IMR-90 (cell line): ENCODE data around the gene PCBP3. TPM values are rescaled to one million over a fixed set of nuclear protein-coding genes. Genes with fewer than 3 reads are reported as not detected.
"Not testable (repeated sequence)": the region's sequence is repeated elsewhere in the genome, so short reads cannot be mapped to it uniquely, and the experiment has no call there.

Source experiments
- ATAC-seq: fragments of 200-7000 bp; cut with Tn5 transposase; 2 replicates; pipeline ENCODE4 v1.9.1; 2020; ENCODE audit warnings: low read depth, mild to moderate bottlenecking, moderate library complexity
- BruUV-seq: library from RNA; stranded (reverse); fragments of 400-500 nt; replicated peaks from 2 replicates; lab custom pipeline; 2021; lab: Mats Ljungman, UMichigan
- CTCF ChIA-PET: fragments of 300-600 bp; formaldehyde crosslinking; extraction: SDS; loops from one replicate; lab custom pipeline; 2021; ENCODE audit warnings: antibody characterized with exemption; lab: Yijun Ruan, JAX
- POLR2A ChIA-PET: fragments of 300-600 bp; sonication (Branson Sonifier 250); formaldehyde crosslinking; loops from one replicate; lab custom pipeline; 2022; ENCODE audit warnings: antibody characterized with exemption; ENCODE audit not compliant: unreplicated experiment; lab: Charles Lee
- DNase-seq: peaks from one replicate; pipeline ENCODE4 v3.0.0; 2013
- H2AFZ ChIP-seq: replicated peaks from 2 replicates; pipeline ENCODE3; 2013; ENCODE audit warnings: low read length, mild to moderate bottlenecking; ENCODE audit not compliant: poor library complexity
- H2AK5ac ChIP-seq: 2 replicates; pipeline ENCODE4 v1.6.1; 2013; ENCODE audit warnings: low read depth, low read length, inconsistent platforms
- H2AK9ac ChIP-seq: replicated peaks from 2 replicates; pipeline ENCODE3; 2013; ENCODE audit warnings: mild to moderate bottlenecking, low read depth, low read length, moderate library complexity; ENCODE audit not compliant: poor library complexity
- H2BK120ac ChIP-seq: 2 replicates; pipeline ENCODE4 v1.6.1; 2013; ENCODE audit warnings: low read depth, low read length, inconsistent platforms
- H2BK15ac ChIP-seq: 3 replicates; pipeline ENCODE4 v1.6.1; 2013; ENCODE audit warnings: low read depth, low read length, inconsistent platforms
- H2BK20ac ChIP-seq: 2 replicates; pipeline ENCODE4 v1.6.1; 2013; ENCODE audit warnings: low read depth, mild to moderate bottlenecking, inconsistent platforms, low read length, moderate library complexity
- H2BK5ac ChIP-seq: 2 replicates; pipeline ENCODE4 v1.6.1; 2013; ENCODE audit warnings: mild to moderate bottlenecking, low read depth, low read length, inconsistent platforms; ENCODE audit not compliant: poor library complexity, severe bottlenecking
- H3K14ac ChIP-seq: replicated peaks from 2 replicates; pipeline ENCODE4 v1.6.1; 2013; ENCODE audit warnings: low read depth, low read length, inconsistent platforms
- H3K18ac ChIP-seq: 2 replicates; pipeline ENCODE4 v1.6.1; 2013; ENCODE audit warnings: low read depth, low read length, control low read depth
- H3K23ac ChIP-seq: 2 replicates; pipeline ENCODE4 v1.6.1; 2013; ENCODE audit warnings: low read depth, low read length, inconsistent platforms
- H3K27ac ChIP-seq: 2 replicates; pipeline ENCODE4 v1.5.1; 2013; ENCODE audit warnings: mild to moderate bottlenecking, control low read depth, low read length; ENCODE audit not compliant: insufficient read depth
- H3K27me3 ChIP-seq: 2 replicates; pipeline ENCODE4 v1.6.1; 2013; ENCODE audit warnings: low read length; ENCODE audit not compliant: control insufficient read depth, insufficient read depth
- H3K36me3 ChIP-seq: 2 replicates; pipeline ENCODE4 v1.6.1; 2013; ENCODE audit warnings: low read length, mixed read lengths; ENCODE audit not compliant: control insufficient read depth, insufficient read depth
- H3K4ac ChIP-seq: 2 replicates; pipeline ENCODE4 v1.6.1; 2013; ENCODE audit warnings: low read depth, low read length, inconsistent platforms
- H3K4me1 ChIP-seq: 2 replicates; pipeline ENCODE4 v1.6.1; 2013; ENCODE audit warnings: low read length, mixed read lengths; ENCODE audit not compliant: control insufficient read depth, insufficient read depth
- H3K4me2 ChIP-seq: 2 replicates; pipeline ENCODE4 v1.6.1; 2013; ENCODE audit warnings: low read depth, mild to moderate bottlenecking, control low read depth, low read length, moderate library complexity
- H3K4me3 ChIP-seq: 2 replicates; pipeline ENCODE4 v1.5.1; 2013; ENCODE audit warnings: low read depth, mild to moderate bottlenecking, control low read depth, low read length, moderate library complexity; ENCODE audit not compliant: insufficient read depth
- H3K56ac ChIP-seq: 2 replicates; pipeline ENCODE4 v1.6.1; 2013; ENCODE audit warnings: low read length, inconsistent platforms; ENCODE audit not compliant: insufficient read depth; ENCODE audit errors: extremely low read depth
- H3K79me1 ChIP-seq, 2 experiments: 2 replicates each; pipeline ENCODE4 v1.6.1; 2013; ENCODE audit warnings: low read length in 2 of 2, inconsistent platforms in 1 of 2, low read depth in 1 of 2
- H3K9ac ChIP-seq: 2 replicates; pipeline ENCODE4 v1.6.1; 2013; ENCODE audit warnings: low read depth, low read length, control low read depth
- H3K9me1 ChIP-seq: 2 replicates; pipeline ENCODE4 v1.6.1; 2013; ENCODE audit warnings: low read length, inconsistent platforms; ENCODE audit not compliant: insufficient read depth
- H3K9me3 ChIP-seq: 2 replicates; pipeline ENCODE4 v1.6.1; 2013; ENCODE audit warnings: low read length; ENCODE audit not compliant: control insufficient read depth, insufficient read depth
- H4K20me1 ChIP-seq: 2 replicates; pipeline ENCODE4 v1.6.1; 2013; ENCODE audit warnings: low read length, inconsistent platforms; ENCODE audit not compliant: insufficient read depth
- H4K5ac ChIP-seq: 2 replicates; pipeline ENCODE4 v1.6.1; 2013; ENCODE audit warnings: mild to moderate bottlenecking, low read depth, low read length, control low read depth
- H4K8ac ChIP-seq, 2 experiments: 2 replicates each; pipeline ENCODE4 v1.6.1; 2013; ENCODE audit warnings: low read depth in 2 of 2, low read length in 2 of 2, control low read depth in 1 of 2, inconsistent platforms in 1 of 2
- H4K91ac ChIP-seq: 2 replicates; pipeline ENCODE4 v1.6.1; 2013; ENCODE audit warnings: low read depth, low read length, inconsistent platforms; ENCODE audit not compliant: insufficient read depth
- whole genome bisulfite sequencing, 2 experiments: methylation state at CpG; one replicate each; pipeline versions ENCODE4 v1.1.5 to v1.1.7; 2013; ENCODE audit warnings: missing lambda C conversion rate in 2 of 2; ENCODE audit not compliant: insufficient read length in 1 of 2; ENCODE audit errors: extremely low coverage in 2 of 2; 5-methylcytosine and 5-hydroxymethylcytosine counted together
- dilution Hi-C: fragments of 300-500 bp; cut with HindIII; formaldehyde crosslinking; loops from one replicate; pipeline ENCODE4 v1.14.3; 2018; ENCODE audit warnings: low sequenced_read_pairs; ENCODE audit not compliant: unreplicated experiment
- in situ Hi-C: fragments of 300-500 bp; cut with MboI; formaldehyde crosslinking; loops from 3 replicates; pipeline ENCODE4 v1.14.3; 2019; ENCODE audit warnings: low sequenced_read_pairs, inconsistent platforms, mixed read lengths
- intact Hi-C: fragments of 100-400 bp; cut with micrococcal nuclease; formaldehyde crosslinking; loops from 2 replicates; pipeline ENCODE4 v1.10.0; 2022
- polyA plus RNA-seq, 3 experiments: library from polyadenylated mRNA; depleted of rRNA; stranded (reverse); fragments of >200 nt; gene quantifications; 2 replicates each; pipeline ENCODE4 v1.2.3, GENCODE V29; 2012; ENCODE audit warnings: low replicate concordance in 1 of 3
- total RNA-seq: library from RNA; depleted of rRNA; stranded (reverse); fragments of >200 nt; gene quantifications from 2 replicates; pipeline ENCODE4 v1.2.3, GENCODE V29; 2012

PCBP3 gene
- total and polyA plus RNA-seq, 2 of the 4 experiments (the other 2 are of a cell fraction) = 2.9 to 3.9 TPM

GRCh38 chr21:45961408-45961807 is 317.9 kb downstream of the PCBP3 start:
- H3K27ac ChIP-seq, H3K18ac ChIP-seq, H4K20me1 ChIP-seq, H2AFZ ChIP-seq, H2BK120ac ChIP-seq, DNase-seq, H3K4me1 ChIP-seq, H3K23ac ChIP-seq, CTCF ChIA-PET, intact Hi-C loops, BruUV-seq, POLR2A ChIA-PET, H4K8ac ChIP-seq, H2AK9ac ChIP-seq, H4K91ac ChIP-seq, H3K4me2 ChIP-seq, H3K14ac ChIP-seq, H2BK20ac ChIP-seq, ATAC-seq, H3K36me3 ChIP-seq, H3K79me1 ChIP-seq, H3K9me1 ChIP-seq, H2BK5ac ChIP-seq, H2AK5ac ChIP-seq, dilution Hi-C loops, H2BK15ac ChIP-seq, H3K9ac ChIP-seq, in situ Hi-C loops, H3K4ac ChIP-seq, H4K5ac ChIP-seq, H3K4me3 ChIP-seq, H3K56ac ChIP-seq, H3K27me3 ChIP-seq: not testable (repeated sequence)
- H3K9me3 ChIP-seq = peaks cover 12% of the 10 kb centered on the region; the same call in 1 of the 2 replicates
- WGBS, 2 experiments = 71% methylated on average over 1 of the region's 2 CpGs; no CpG with 5 or more reads in 1 of the 2 experiments
